H1 (cell line): ENCODE data around the gene PAEP. TPM values are rescaled to one million over a fixed set of nuclear protein-coding genes. Genes with fewer than 3 reads are reported as not detected.

Experiments
- POLR2AphosphoS5 ChIP-seq: IDR thresholded peaks from 2 replicates; pipeline ENCODE4 v1.6.1; 2011; ENCODE audit warnings: low read depth, low read length
- SP1 ChIP-seq: IDR thresholded peaks from 2 replicates; pipeline ENCODE4 v1.6.1; 2011; ENCODE audit warnings: low read depth, low read length
- polyA plus RNA-seq, 7 experiments: library from polyadenylated mRNA; depleted of rRNA in 3 of 7; stranded (reverse) in 5 of 7; unstranded in 2 of 7; fragments of >200 nt in 5 of 7; fragments of 200-250 nt in 2 of 7; gene quantifications; 1 replicate in 5 of 7; 2 replicates in 1 of 7; 4 replicates in 1 of 7; pipeline versions ENCODE4 v1.2.1 to v1.2.3, GENCODE V29; 2011 to 2013; ENCODE audit warnings: missing spikeins in 2 of 7, mixed read lengths in 2 of 7
- total RNA-seq: library from RNA; stranded (reverse); fragmentation: NEBNext Ultra II Directional; extraction: Animal tissue kit (Norgen Biotek cat#: 25700); gene quantifications from 2 replicates; pipeline ENCODE4 v1.2.1, GENCODE V29; 2021
- TF ChIP-seq, protein P1 (sequence below): fragments of 300-600 bp; sonication (generic); IDR thresholded peaks from 2 replicates; pipeline ENCODE4 v1.7.1; 2012; ENCODE audit warnings: low read length, moderate library complexity, mild to moderate bottlenecking, inconsistent platforms; ENCODE audit not compliant: insufficient replicate concordance

The PAEP gene
- total and polyA plus RNA-seq, 2 of the 8 experiments (the other 6 are each of a cell fraction or from before 2014, with no cell fraction given): not detected

- TF ChIP-seq, protein P1, sequence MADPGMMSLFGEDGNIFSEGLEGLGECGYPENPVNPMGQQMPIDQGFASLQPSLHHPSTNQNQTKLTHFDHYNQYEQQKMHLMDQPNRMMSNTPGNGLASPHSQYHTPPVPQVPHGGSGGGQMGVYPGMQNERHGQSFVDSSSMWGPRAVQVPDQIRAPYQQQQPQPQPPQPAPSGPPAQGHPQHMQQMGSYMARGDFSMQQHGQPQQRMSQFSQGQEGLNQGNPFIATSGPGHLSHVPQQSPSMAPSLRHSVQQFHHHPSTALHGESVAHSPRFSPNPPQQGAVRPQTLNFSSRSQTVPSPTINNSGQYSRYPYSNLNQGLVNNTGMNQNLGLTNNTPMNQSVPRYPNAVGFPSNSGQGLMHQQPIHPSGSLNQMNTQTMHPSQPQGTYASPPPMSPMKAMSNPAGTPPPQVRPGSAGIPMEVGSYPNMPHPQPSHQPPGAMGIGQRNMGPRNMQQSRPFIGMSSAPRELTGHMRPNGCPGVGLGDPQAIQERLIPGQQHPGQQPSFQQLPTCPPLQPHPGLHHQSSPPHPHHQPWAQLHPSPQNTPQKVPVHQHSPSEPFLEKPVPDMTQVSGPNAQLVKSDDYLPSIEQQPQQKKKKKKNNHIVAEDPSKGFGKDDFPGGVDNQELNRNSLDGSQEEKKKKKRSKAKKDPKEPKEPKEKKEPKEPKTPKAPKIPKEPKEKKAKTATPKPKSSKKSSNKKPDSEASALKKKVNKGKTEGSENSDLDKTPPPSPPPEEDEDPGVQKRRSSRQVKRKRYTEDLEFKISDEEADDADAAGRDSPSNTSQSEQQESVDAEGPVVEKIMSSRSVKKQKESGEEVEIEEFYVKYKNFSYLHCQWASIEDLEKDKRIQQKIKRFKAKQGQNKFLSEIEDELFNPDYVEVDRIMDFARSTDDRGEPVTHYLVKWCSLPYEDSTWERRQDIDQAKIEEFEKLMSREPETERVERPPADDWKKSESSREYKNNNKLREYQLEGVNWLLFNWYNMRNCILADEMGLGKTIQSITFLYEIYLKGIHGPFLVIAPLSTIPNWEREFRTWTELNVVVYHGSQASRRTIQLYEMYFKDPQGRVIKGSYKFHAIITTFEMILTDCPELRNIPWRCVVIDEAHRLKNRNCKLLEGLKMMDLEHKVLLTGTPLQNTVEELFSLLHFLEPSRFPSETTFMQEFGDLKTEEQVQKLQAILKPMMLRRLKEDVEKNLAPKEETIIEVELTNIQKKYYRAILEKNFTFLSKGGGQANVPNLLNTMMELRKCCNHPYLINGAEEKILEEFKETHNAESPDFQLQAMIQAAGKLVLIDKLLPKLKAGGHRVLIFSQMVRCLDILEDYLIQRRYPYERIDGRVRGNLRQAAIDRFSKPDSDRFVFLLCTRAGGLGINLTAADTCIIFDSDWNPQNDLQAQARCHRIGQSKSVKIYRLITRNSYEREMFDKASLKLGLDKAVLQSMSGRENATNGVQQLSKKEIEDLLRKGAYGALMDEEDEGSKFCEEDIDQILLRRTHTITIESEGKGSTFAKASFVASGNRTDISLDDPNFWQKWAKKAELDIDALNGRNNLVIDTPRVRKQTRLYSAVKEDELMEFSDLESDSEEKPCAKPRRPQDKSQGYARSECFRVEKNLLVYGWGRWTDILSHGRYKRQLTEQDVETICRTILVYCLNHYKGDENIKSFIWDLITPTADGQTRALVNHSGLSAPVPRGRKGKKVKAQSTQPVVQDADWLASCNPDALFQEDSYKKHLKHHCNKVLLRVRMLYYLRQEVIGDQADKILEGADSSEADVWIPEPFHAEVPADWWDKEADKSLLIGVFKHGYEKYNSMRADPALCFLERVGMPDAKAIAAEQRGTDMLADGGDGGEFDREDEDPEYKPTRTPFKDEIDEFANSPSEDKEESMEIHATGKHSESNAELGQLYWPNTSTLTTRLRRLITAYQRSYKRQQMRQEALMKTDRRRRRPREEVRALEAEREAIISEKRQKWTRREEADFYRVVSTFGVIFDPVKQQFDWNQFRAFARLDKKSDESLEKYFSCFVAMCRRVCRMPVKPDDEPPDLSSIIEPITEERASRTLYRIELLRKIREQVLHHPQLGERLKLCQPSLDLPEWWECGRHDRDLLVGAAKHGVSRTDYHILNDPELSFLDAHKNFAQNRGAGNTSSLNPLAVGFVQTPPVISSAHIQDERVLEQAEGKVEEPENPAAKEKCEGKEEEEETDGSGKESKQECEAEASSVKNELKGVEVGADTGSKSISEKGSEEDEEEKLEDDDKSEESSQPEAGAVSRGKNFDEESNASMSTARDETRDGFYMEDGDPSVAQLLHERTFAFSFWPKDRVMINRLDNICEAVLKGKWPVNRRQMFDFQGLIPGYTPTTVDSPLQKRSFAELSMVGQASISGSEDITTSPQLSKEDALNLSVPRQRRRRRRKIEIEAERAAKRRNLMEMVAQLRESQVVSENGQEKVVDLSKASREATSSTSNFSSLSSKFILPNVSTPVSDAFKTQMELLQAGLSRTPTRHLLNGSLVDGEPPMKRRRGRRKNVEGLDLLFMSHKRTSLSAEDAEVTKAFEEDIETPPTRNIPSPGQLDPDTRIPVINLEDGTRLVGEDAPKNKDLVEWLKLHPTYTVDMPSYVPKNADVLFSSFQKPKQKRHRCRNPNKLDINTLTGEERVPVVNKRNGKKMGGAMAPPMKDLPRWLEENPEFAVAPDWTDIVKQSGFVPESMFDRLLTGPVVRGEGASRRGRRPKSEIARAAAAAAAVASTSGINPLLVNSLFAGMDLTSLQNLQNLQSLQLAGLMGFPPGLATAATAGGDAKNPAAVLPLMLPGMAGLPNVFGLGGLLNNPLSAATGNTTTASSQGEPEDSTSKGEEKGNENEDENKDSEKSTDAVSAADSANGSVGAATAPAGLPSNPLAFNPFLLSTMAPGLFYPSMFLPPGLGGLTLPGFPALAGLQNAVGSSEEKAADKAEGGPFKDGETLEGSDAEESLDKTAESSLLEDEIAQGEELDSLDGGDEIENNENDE: no peak
- TF ChIP-seq POLR2AphosphoS5 (no peak), SP1 (no peak)
Measured at GRCh38 chr9:135572233-135572632, 10.7 kb downstream of the PAEP start (continued).
